Panc1 (cell line): Measurements from ENCODE around the gene SLC19A1. TPM values are rescaled to one million over a fixed set of nuclear protein-coding genes. Genes with fewer than 3 reads are reported as not detected.

ENCODE experiments used
- ATAC-seq: fragments of 200-7000 bp; cut with Tn5 transposase; 2 replicates; pipeline ENCODE4 v1.9.1; 2020; ENCODE audit warnings: mild to moderate bottlenecking, moderate library complexity
- BruUV-seq: library from RNA; stranded (reverse); fragments of 400-500 nt; replicated peaks from 2 replicates; lab custom pipeline; 2021; lab: Mats Ljungman, UMichigan
- CTCF ChIA-PET: fragments of 300-600 bp; sonication (Branson Sonifier 250); formaldehyde crosslinking; loops from one replicate; lab custom pipeline; 2022; ENCODE audit warnings: antibody characterized with exemption; lab: Charles Lee
- POLR2A ChIA-PET: fragments of 300-600 bp; sonication (Branson Sonifier 250); formaldehyde crosslinking; loops from one replicate; lab custom pipeline; 2022; ENCODE audit warnings: antibody characterized with exemption; lab: Charles Lee
- DNase-seq: peaks from one replicate; pipeline ENCODE4 v3.0.0-alpha.2; 2010; ENCODE audit warnings: low read depth, low spot score
- H3K27ac ChIP-seq: 2 replicates; pipeline ENCODE4 v1.5.1; 2011; ENCODE audit warnings: mild to moderate bottlenecking, low read length, inconsistent platforms
- H3K27me3 ChIP-seq: fragments of 200-500 bp; sonication (Bioruptor generic); 2 replicates; pipeline ENCODE4 v1.6.0; 2014; ENCODE audit warnings: low read length, inconsistent platforms; ENCODE audit not compliant: control insufficient read depth, insufficient read depth
- H3K36me3 ChIP-seq: fragments of 200-500 bp; sonication (Bioruptor generic); 2 replicates; pipeline ENCODE4 v1.5.1; 2014; ENCODE audit warnings: inconsistent platforms, mild to moderate bottlenecking, low read length, moderate library complexity; ENCODE audit not compliant: control insufficient read depth, insufficient read depth
- H3K4me1 ChIP-seq: 2 replicates; pipeline ENCODE4 v1.5.1; 2011; ENCODE audit warnings: inconsistent platforms, mild to moderate bottlenecking, low read length, moderate library complexity; ENCODE audit not compliant: control insufficient read depth, insufficient read depth
- H3K4me3 ChIP-seq, 2 experiments: 2 replicates each; pipeline ENCODE4 v1.5.1; 2011 to 2012; ENCODE audit warnings: low read depth in 2 of 2, low read length in 2 of 2, mild to moderate bottlenecking in 2 of 2, inconsistent platforms in 1 of 2, moderate library complexity in 1 of 2
- H3K9me3 ChIP-seq: fragments of 200-500 bp; sonication (Bioruptor generic); 2 replicates; pipeline ENCODE4 v1.5.1; 2014; ENCODE audit warnings: low read depth, mild to moderate bottlenecking, inconsistent platforms, low read length, moderate library complexity; ENCODE audit not compliant: control insufficient read depth, insufficient read depth
- POLR2AphosphoS5 ChIP-seq: IDR thresholded peaks from 2 replicates; pipeline ENCODE4 v1.6.1; 2012; ENCODE audit warnings: mild to moderate bottlenecking, low read depth, low read length, moderate library complexity
- REST ChIP-seq, 2 experiments: IDR thresholded peaks; 2 replicates each; pipeline ENCODE4 v1.6.1; 2011 to 2012; ENCODE audit warnings: low read depth in 2 of 2, control low read depth in 1 of 2, low read length in 1 of 2, mild to moderate bottlenecking in 1 of 2, moderate library complexity in 1 of 2; ENCODE audit not compliant: insufficient read depth in 1 of 2
- SIN3A ChIP-seq: IDR thresholded peaks from 2 replicates; pipeline ENCODE4 v1.6.1; 2012; ENCODE audit warnings: low read depth, mild to moderate bottlenecking, low read length, moderate library complexity, borderline replicate concordance; ENCODE audit not compliant: insufficient read depth
- TCF7L2 ChIP-seq: IDR thresholded peaks from 2 replicates; pipeline ENCODE4 v1.6.1; 2011; ENCODE audit warnings: mild to moderate bottlenecking, low read depth, low read length, inconsistent platforms
- in situ Hi-C: cut with HindIII; loops from 2 replicates; pipeline ENCODE4 v1.10.0; 2016; ENCODE audit warnings: low sequenced_read_pairs, low pct_unique_long_range_greater_than_20kb
- intact Hi-C: fragments of 100-400 bp; cut with micrococcal nuclease; formaldehyde crosslinking; loops from one replicate; pipeline ENCODE4 v1.10.0; 2022; ENCODE audit not compliant: unreplicated experiment
- total RNA-seq: library from RNA; stranded (reverse); gene quantifications from one replicate; pipeline ENCODE4 v1.2.1, GENCODE V29; 2021; ENCODE audit not compliant: unreplicated experiment
- TF ChIP-seq, protein P1 (sequence below): fragments of 450-650 bp; IDR thresholded peaks from 2 replicates; pipeline ENCODE4 v1.5.1; 2017; ENCODE audit warnings: mild to moderate bottlenecking

SLC19A1 gene
- total RNA-seq, 1 experiment from 2014 or later = 24.5 TPM

GRCh38 chr21:45537111-45537745 is 5.0 kb downstream of the SLC19A1 start:
- peaks cover 10% of the 10 kb centered on the region for H3K4me1 ChIP-seq
- no TSS peak for BruUV-seq
- H3K27me3 ChIP-seq = no peaks in the 10 kb centered on the region
- no peak overlapping the region for H3K4me3 ChIP-seq
- ChIA-PET POLR2A (no interaction called here), CTCF (no interaction called here)
- H3K36me3 ChIP-seq = peaks cover 3% of the 10 kb centered on the region; the same call in 1 of the 2 replicates
- intact Hi-C loops = no loop called here
- no peak for ATAC-seq
- in situ Hi-C loops = no loop called here
- no peak for DNase-seq
- TF ChIP-seq POLR2AphosphoS5 (no peak), SIN3A (no peak)
- no peak overlapping the region for H3K27ac ChIP-seq
- H3K9me3 ChIP-seq = no peaks in the 10 kb centered on the region

- ChIA-PET CTCF (no interaction called here), POLR2A (no interaction called here)
- H3K4me3 ChIP-seq = no peak overlapping the region
- no peaks in the 10 kb centered on the region for H3K9me3 ChIP-seq
- ATAC-seq (no peak), DNase-seq (no peak)
- H3K27me3 ChIP-seq = no peaks in the 10 kb centered on the region
- H3K36me3 ChIP-seq = peaks cover 1% of the 10 kb centered on the region; the same call in 1 of the 2 replicates
- H3K4me1 ChIP-seq = peaks cover 10% of the 10 kb centered on the region
- BruUV-seq = no TSS peak
- in situ Hi-C loops = no loop called here
- no peak overlapping the region for H3K27ac ChIP-seq
- TF ChIP-seq REST (IDR thresholded peaks at IDR 0.05; ENCODE audit: insufficient read depth in 1 of 2, low read depth in 2 of 2, low read length in 1 of 2) = no peak
- TF ChIP-seq POLR2AphosphoS5 = no peak
- TF ChIP-seq SIN3A = no peak
- TF ChIP-seq, protein P1, sequence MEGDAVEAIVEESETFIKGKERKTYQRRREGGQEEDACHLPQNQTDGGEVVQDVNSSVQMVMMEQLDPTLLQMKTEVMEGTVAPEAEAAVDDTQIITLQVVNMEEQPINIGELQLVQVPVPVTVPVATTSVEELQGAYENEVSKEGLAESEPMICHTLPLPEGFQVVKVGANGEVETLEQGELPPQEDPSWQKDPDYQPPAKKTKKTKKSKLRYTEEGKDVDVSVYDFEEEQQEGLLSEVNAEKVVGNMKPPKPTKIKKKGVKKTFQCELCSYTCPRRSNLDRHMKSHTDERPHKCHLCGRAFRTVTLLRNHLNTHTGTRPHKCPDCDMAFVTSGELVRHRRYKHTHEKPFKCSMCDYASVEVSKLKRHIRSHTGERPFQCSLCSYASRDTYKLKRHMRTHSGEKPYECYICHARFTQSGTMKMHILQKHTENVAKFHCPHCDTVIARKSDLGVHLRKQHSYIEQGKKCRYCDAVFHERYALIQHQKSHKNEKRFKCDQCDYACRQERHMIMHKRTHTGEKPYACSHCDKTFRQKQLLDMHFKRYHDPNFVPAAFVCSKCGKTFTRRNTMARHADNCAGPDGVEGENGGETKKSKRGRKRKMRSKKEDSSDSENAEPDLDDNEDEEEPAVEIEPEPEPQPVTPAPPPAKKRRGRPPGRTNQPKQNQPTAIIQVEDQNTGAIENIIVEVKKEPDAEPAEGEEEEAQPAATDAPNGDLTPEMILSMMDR = no peak
- no peak for TF ChIP-seq TCF7L2
- intact Hi-C loops = no loop called here
Observed at GRCh38 chr21:45536301-45537081, 5.7 kb downstream of the SLC19A1 start.
